DOHH2 (cell line): ENCODE measurements around the gene ECEL1.

Experiments used
- CTCF ChIP-seq: fragments of 200-600 bp; sonication (generic); IDR thresholded peaks from one replicate; pipeline ENCODE4 v1.5.1; 2014; ENCODE audit warnings: antibody characterized with exemption, mild to moderate bottlenecking, low read depth, low read length; ENCODE audit not compliant: poor library complexity, severe bottlenecking
- EZH2phosphoT487 ChIP-seq: fragments of 200-600 bp; sonication (generic); IDR thresholded peaks from 2 replicates; pipeline ENCODE4 v1.6.1; 2017; ENCODE audit warnings: borderline replicate concordance, mild to moderate bottlenecking, antibody characterized with exemption, low read length, moderate library complexity, mixed read lengths

DNA sequence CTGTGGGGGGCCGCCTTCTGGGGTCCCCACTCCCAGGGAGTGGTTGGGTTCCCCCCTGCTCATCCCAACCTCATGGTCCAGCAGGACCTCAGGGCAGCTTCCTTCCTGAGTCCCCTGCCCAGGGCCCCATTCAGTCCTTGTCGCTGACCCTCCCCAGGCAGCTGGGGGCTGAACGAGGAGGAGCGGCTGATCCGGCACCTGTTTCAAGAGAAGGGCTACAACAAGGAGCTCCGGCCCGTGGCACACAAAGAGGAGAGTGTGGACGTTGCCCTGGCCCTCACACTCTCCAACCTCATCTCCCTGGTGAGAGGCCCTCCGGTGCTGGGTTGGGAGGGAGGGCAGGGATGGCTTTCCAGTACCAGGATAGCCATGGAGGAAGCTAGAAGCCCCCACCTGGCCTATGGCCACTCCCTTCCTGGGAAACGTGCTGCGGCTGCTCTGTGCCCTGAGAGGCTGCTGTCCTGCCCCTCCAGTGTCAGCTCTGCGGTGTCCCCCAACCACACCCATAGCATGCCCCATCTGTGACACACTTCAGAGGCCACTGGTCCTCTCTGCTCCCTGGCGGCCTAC is 38.8 kb upstream of the ECEL1 start:
- TF ChIP-seq CTCF (no peak), EZH2phosphoT487 (no peak)
